HT1080 (cell line): ENCODE results near the gene PRTFDC1. TPM values are rescaled to one million over a fixed set of nuclear protein-coding genes. Genes with fewer than 3 reads are reported as not detected.

Experiments
- DNase-seq: peaks from one replicate; pipeline ENCODE4 v3.0.0-alpha.2; 2015; ENCODE audit warnings: low read depth
- total RNA-seq: library from RNA; depleted of rRNA; stranded (reverse); fragments of >200 nt; shearing (Covaris generic); gene quantifications from 2 replicates; pipeline ENCODE4 v1.2.3, GENCODE V29; 2014

The PRTFDC1 gene
- total RNA-seq, 1 experiment from 2014 or later, result not detected

GRCh38 chr10:24966962-24967481, 14.6 kb upstream of the PRTFDC1 start:
- no peak for DNase-seq

- DNase-seq, result no peak
These were observed 12.6 kb upstream of the PRTFDC1 start for GRCh38 chr10:24965051-24965450.

GRCh38 chr10:24963521-24964041, 11.2 kb upstream of the PRTFDC1 start:
- DNase-seq, result no peak

- DNase-seq, result peak; percentile 83
These were observed 10.6 kb upstream of the PRTFDC1 start for GRCh38 chr10:24962995-24963394.

GRCh38 chr10:24961582-24961981, 9.2 kb upstream of the PRTFDC1 start:
- DNase-seq, result no peak

- no peak for DNase-seq
These were observed 7.0 kb upstream of the PRTFDC1 start for GRCh38 chr10:24959382-24959730.

- peak; percentile 16 for DNase-seq
These were observed 6.4 kb upstream of the PRTFDC1 start for GRCh38 chr10:24958721-24959381.

- DNase-seq, result peak; percentile 87
These were observed 5.8 kb upstream of the PRTFDC1 start for GRCh38 chr10:24958091-24958720.

GRCh38 chr10:24957624-24958051, 5.2 kb upstream of the PRTFDC1 start:
- peak; percentile 77 for DNase-seq

- no peak for DNase-seq
These were observed 1.3 kb upstream of the PRTFDC1 start for GRCh38 chr10:24953675-24954074.

- no peak for DNase-seq
These were observed 570 bp upstream of the PRTFDC1 start for GRCh38 chr10:24952707-24953645.

GRCh38 chr10:24951201-24952142, 934 bp downstream of the PRTFDC1 start:
- no peak for DNase-seq

GRCh38 chr10:24950439-24950838, 2.0 kb downstream of the PRTFDC1 start:
- no peak for DNase-seq

GRCh38 chr10:24949616-24950015, 2.8 kb downstream of the PRTFDC1 start:
- no peak for DNase-seq

- peak; percentile 90 for DNase-seq
These were observed 4.9 kb downstream of the PRTFDC1 start for GRCh38 chr10:24947304-24948097.

- peak; percentile 91 for DNase-seq
These were observed 7.7 kb downstream of the PRTFDC1 start for GRCh38 chr10:24944512-24945255.

GRCh38 chr10:24938525-24938924, 13.9 kb downstream of the PRTFDC1 start:
- no peak for DNase-seq

GRCh38 chr10:24938076-24938475, 14.3 kb downstream of the PRTFDC1 start:
- DNase-seq, result no peak
